Effector CD4-positive, alpha-beta T cell (primary cell): ENCODE results near the gene LRP1B.

Experiments
- DNase-seq: peaks from one replicate; pipeline ENCODE4 v3.0.0-alpha.2; 2020

Gene LRP1B

DNA sequence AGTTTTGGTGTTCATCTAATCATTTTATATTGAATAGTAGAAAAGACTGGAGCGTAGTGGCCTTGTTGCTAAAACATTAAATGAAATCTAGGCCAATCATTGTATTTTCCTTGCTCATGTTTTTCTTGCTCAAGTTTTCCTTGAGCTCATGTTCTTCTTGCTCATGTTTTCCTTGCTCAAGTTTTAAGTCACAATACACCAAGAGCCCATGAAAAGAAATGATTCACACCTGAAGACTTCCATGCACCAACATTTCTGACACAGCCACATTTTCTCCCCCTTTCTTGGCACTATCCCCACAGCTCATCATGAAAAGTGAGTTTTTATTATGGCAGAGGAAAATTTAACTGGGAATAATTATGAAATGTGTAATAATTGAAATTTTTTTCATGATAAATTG, 92.0 kb downstream of the LRP1B start:
- DNase-seq: no peak

- no peak for DNase-seq
Measured at GRCh38 chr2:142037744-142038143, 93.1 kb downstream of the LRP1B start.

DNA sequence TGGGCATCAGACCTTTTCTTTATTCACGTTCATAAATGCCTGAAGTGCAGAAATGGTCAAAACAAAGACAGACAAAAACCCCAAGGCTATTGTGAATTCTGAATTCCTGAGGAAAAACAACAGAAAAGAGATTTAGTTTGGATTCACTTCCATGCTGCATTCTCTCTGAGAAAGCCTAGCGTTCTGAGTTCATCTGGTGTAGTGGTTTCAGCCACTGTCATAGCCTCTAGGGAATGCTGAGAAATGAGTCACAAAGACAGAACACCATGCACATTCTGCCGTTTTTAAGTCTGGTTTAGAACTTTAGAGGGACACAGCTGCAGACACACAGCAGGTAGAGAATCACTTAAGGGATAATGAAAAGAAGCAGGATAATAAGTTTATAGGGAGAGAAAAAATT, 93.8 kb downstream of the LRP1B start:
- DNase-seq: no peak

- no peak for DNase-seq
Measured at GRCh38 chr2:142033393-142033792, 97.4 kb downstream of the LRP1B start.

GRCh38 chr2:142031656-142032055, 99.2 kb downstream of the LRP1B start:
- no peak for DNase-seq

GRCh38 chr2:142030735-142031134, 100.1 kb downstream of the LRP1B start:
- no peak for DNase-seq

DNA sequence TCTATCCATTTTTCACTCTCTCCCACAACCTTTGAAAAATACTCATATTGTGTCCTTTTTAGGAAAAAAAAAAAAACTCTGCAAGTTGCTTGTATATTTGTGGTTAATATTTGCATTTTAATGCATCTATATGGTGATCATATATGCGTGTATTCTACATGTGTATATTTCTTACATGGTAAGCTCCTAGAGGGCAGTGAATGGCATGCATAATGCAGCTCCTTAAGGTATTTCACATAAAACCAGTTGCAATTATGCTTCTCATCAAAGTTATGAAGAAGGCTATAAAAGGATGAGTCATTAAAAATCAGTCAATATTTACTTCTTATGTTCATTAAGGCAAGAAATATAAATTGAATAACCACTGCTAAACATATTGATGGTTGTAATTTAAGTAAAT, 100.8 kb downstream of the LRP1B start:
- DNase-seq: no peak

- no peak for DNase-seq
Measured at GRCh38 chr2:142025394-142025793, 105.4 kb downstream of the LRP1B start.

- no peak for DNase-seq
Measured at GRCh38 chr2:142020368-142020767, 110.4 kb downstream of the LRP1B start.

- no peak for DNase-seq
Measured at GRCh38 chr2:142014536-142014935, 116.3 kb downstream of the LRP1B start.

DNA sequence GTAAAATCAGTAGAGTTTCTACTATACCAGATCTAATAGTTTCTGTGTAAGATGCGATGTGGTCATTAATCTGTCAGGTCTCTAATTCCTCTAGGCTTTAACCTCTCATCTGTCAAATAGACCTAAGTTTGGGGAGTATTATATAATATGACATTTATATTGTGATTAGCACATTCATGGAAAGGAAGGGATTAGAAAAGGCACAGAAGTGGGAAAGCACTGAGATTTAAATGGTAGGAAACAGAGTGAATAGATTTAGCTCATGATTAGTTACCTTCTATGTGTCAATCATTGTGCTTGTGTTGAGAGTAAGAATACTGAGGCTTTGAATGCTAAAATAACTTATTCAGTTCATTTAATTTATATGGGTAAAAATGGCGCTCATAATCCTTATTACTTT, 118.0 kb downstream of the LRP1B start:
- no peak for DNase-seq

- no peak for DNase-seq
Measured at GRCh38 chr2:142010477-142011270, 120.1 kb downstream of the LRP1B start.

GRCh38 chr2:142008135-142008744, 122.6 kb downstream of the LRP1B start:
- no peak for DNase-seq

DNA sequence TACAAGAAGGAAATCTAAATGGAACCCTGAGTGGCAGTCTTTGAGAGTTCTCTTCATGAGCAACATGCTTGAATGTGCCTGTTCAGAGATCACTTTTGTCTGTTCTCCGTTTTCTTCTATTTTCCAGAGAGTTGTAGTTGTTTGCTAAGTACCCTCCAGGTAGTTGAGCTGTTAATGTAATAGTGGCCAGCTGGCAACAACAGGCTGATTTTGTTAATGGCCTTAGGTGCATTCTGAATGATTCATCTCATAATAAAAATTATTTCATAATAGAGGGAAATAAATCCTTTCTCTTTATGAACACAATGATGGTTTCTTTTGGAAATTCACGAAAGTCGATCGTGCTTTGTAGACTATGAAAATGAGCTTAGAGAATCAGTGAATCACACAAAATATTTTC, 136.8 kb downstream of the LRP1B start:
- DNase-seq: no peak

DNA sequence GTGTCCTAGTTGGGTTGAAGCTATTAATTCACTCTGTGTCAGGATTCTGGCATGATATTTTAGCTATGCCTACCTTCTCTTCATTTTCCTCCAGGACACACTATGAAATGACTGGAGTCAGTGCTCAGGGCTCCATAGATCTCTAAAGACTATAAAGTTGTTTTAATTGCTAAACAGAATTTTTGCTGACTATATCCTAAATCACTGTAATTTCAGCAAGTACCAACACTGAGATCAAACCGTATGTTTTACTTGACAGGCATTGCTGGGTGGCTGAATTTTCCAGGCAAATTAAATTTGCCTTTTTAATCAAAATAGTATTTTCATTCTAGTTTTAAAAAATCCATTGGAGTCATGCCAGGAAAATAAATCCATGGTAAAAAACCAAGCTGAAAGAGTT, 138.1 kb downstream of the LRP1B start:
- no peak for DNase-seq

- no peak for DNase-seq
Measured at GRCh38 chr2:141968433-141968832, 162.4 kb downstream of the LRP1B start.

GRCh38 chr2:141967980-141968379, 162.8 kb downstream of the LRP1B start:
- no peak for DNase-seq

GRCh38 chr2:141967503-141967902, 163.3 kb downstream of the LRP1B start:
- DNase-seq: no peak

GRCh38 chr2:141959941-141960340, 170.9 kb downstream of the LRP1B start:
- DNase-seq: no peak

- no peak for DNase-seq
Measured at GRCh38 chr2:141959016-141959415, 171.8 kb downstream of the LRP1B start.

GRCh38 chr2:141957827-141958450, 172.9 kb downstream of the LRP1B start:
- no peak for DNase-seq

DNA sequence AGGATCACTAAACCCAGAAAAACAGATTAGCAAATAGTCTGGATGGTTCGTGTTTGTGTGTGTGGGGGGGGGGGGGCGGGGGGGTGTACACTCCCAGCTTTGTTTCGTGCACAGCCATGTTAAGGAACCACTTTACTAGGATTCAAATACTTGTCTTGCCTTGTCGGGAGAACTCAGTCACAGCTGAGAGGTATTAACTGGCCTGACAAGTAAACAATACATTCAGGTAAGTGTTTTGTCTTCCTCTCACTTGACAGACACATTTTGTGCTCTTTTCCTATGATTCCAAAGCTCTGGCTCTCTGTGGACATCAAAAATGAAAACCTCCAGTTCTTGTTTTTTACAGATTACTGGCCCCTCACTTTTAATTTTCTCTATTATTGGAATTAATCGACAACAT, 173.5 kb downstream of the LRP1B start:
- no peak for DNase-seq

DNA sequence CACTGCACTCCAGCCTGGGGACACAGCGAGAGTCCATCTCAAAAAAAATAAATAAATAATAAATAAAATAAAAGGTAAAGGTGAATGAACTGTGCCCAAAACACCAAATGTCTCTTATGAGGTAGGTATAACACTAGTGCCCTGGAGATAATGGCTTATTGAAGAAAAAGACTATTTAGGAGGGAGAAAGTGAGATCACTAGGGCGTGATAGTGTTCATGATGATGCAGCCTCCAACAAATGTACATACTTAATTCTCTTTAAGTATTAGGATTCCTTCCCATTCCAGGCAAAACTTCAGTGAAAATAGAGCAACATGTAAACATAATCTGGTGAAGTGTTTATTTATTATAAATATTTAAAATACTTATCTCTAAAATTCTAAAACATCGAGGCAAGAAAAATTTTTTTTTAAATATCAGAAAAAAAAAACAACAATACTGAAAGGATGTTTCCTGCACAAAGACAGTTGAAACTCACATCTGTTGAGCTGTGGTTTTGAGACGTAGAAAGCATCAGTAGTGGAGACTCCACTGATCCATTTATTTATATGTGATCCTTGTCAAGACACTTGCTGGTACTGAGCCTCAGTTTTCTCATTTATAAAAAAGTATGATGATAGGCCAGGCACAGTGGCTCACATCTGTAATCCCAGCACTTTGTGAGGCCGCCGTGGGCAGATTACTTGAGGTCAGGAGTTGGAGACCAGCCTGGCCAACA, 183.3 kb downstream of the LRP1B start:
- DNase-seq: no peak

GRCh38 chr2:141946016-141946415, 184.8 kb downstream of the LRP1B start:
- DNase-seq: no peak
